Aorta (tissue), 5 donors: ENCODE data around the gene UBE2D4. TPM values are rescaled to one million over a fixed set of nuclear protein-coding genes. Genes with fewer than 3 reads are reported as not detected.
A peak's percentile ranks its signal among the peaks of the same experiment; 100 is the strongest.
"Not testable (repeated sequence)": the region's sequence is repeated elsewhere in the genome, so short reads cannot be mapped to it uniquely, and the experiment has no call there.

Source experiments
- ATAC-seq: fragments of 200-7000 bp; cut with Tn5 transposase; one replicate; pipeline ENCODE4 v1.9.1; 2022; ENCODE audit warnings: moderate library complexity; ENCODE audit not compliant: low FRiP score
- DNase-seq, 2 donors: peaks; one replicate each; pipeline ENCODE4 v3.0.0-alpha.2; 2020
- H3K27ac ChIP-seq, 2 donors: one replicate each; pipeline ENCODE4 v1.5.1; 2013; ENCODE audit warnings: low read length in 2 of 2, mild to moderate bottlenecking in 2 of 2, moderate library complexity in 2 of 2, control low read depth in 1 of 2, inconsistent platforms in 1 of 2, low read depth in 1 of 2
- H3K27me3 ChIP-seq, 2 donors: one replicate each; pipeline ENCODE4 v1.6.1; 2013; ENCODE audit warnings: control low read depth in 1 of 2, low read length in 1 of 2, mild to moderate bottlenecking in 1 of 2, moderate library complexity in 1 of 2; ENCODE audit not compliant: insufficient read depth in 2 of 2, control insufficient read depth in 1 of 2
- H3K36me3 ChIP-seq, 2 donors: one replicate each; pipeline ENCODE4 v1.6.1; 2013; ENCODE audit warnings: control low read depth in 1 of 2, low read length in 1 of 2, mild to moderate bottlenecking in 1 of 2; ENCODE audit not compliant: insufficient read depth in 2 of 2, control insufficient read depth in 1 of 2
- H3K4me1 ChIP-seq, 2 donors: one replicate each; pipeline ENCODE4 v1.6.1; 2013; ENCODE audit warnings: low read length in 2 of 2, control low read depth in 1 of 2, mild to moderate bottlenecking in 1 of 2, moderate library complexity in 1 of 2; ENCODE audit not compliant: insufficient read depth in 2 of 2, control insufficient read depth in 1 of 2
- H3K4me3 ChIP-seq, 2 donors: one replicate each; pipeline ENCODE4 v1.5.1; 2013; ENCODE audit warnings: low read length in 2 of 2, control low read depth in 1 of 2, mild to moderate bottlenecking in 1 of 2
- H3K9me3 ChIP-seq: one replicate; pipeline ENCODE4 v1.6.1; 2013; ENCODE audit warnings: mild to moderate bottlenecking, low read length; ENCODE audit not compliant: control insufficient read depth
- whole genome bisulfite sequencing, 2 donors: extraction: QIAGEN DNeasy Blood & Tissue Kit; methylation state at CpG; one replicate each; pipeline ENCODE4 v1.1.7; 2013; 5-methylcytosine and 5-hydroxymethylcytosine counted together
- intact Hi-C, 2 donors: fragments of 100-400 bp; cut with DNase I; formaldehyde crosslinking; loops; one replicate each; pipeline versions ENCODE4 v1.14.2 to v1.15.0; 2022
- polyA plus RNA-seq, 2 donors: library from polyadenylated mRNA; stranded (reverse); fragments of 200-250 nt; gene quantifications; one replicate each; pipeline ENCODE4 v1.2.3, GENCODE V29; 2013
- total RNA-seq, 2 donors: library from RNA; stranded (reverse); fragmentation: NEBNext Ultra II Directional; extraction: Animal tissue kit (Norgen Biotek cat#: 25700); gene quantifications; one replicate each; pipeline ENCODE4 v1.2.1, GENCODE V29; 2021
- donor health status: healthy with polysubstance abuse.
- donor health status: Bipolar disorder and iron deficiency.
- donor health status: DM: no; HTN: no; CAD: no.
- donor health status: DM: no; HTN: no; CAD: no.
- donor health status: DM: yes; HTN: yes; CAD: no.

Gene UBE2D4
- total and polyA plus RNA-seq, 4 donors: 20.0 to 40.1 (median 21.7) TPM

- H3K4me1 ChIP-seq, H3K9me3 ChIP-seq, H3K27ac ChIP-seq, H3K4me3 ChIP-seq, H3K36me3 ChIP-seq, H3K27me3 ChIP-seq, intact Hi-C loops: not testable (repeated sequence)
- DNase-seq (peak; percentile 75 to 85), ATAC-seq (peak; percentile 74)
- 7 to 19% methylated on average over 22 to 31 of the region's 33 CpGs for WGBS, 2 donors
Measured at GRCh38 chr7:43985904-43986864, 59.9 kb downstream of the UBE2D4 start.

DNA sequence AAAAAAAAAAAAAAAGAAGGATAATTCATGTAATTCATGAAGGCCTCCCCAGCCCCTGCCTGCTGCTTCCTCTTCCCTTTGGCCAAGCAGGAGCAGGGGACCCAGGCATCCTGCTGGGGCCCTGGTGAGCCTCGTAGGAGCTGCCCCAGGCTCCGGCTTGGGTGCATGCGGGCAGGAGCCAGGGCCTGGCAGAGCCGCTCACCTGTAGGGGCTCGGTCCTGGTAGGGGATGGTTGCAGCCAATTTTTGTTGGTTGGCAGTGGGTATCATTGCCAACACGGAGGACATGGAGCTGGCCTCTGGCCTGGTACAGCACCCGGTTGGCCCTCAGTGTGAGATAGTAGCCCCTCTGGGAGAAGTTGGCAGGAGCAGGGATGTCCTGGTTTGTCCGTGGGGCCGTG, 61.2 kb downstream of the UBE2D4 start:
- WGBS, 2 donors: 82 to 89% methylated on average over 6 to 9 of the region's 9 CpGs
- H3K9me3 ChIP-seq, ATAC-seq, H3K4me1 ChIP-seq, DNase-seq, H3K4me3 ChIP-seq, H3K36me3 ChIP-seq, H3K27me3 ChIP-seq, H3K27ac ChIP-seq, intact Hi-C loops: not testable (repeated sequence)

DNA sequence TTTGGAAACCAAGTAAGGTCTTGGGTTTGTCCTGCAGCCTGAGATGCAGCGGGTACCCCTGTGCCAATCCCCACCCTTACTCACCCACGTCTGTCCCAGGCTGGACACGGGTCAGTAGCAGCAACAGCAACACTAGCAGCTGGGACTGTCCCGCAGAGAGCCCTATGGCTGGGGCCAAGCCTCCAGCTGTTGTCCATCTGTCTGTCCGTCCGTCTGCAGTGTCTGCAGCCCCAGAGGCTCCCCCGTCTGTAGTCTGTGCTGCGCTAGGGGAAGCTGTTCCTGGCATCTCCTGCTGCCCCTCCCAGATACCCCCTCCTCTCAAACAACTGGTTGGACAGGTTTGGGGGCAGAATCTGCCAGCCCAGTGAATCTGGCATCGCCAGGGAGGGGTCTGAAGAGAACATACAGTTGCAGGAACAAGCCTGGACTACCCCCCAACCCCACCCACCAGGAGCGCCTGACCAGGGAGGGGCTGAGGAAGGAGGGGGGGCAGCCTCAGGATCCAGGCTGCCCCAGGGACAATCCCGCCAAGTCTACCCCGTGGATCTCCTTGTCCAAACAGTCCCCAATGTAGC, 63.9 kb downstream of the UBE2D4 start:
- DNase-seq, H3K36me3 ChIP-seq, H3K4me3 ChIP-seq, H3K27ac ChIP-seq, H3K9me3 ChIP-seq, H3K4me1 ChIP-seq, ATAC-seq, intact Hi-C loops, H3K27me3 ChIP-seq: not testable (repeated sequence)
- 72 to 83% methylated on average over 12 of the region's 12 CpGs for WGBS, 2 donors

DNA sequence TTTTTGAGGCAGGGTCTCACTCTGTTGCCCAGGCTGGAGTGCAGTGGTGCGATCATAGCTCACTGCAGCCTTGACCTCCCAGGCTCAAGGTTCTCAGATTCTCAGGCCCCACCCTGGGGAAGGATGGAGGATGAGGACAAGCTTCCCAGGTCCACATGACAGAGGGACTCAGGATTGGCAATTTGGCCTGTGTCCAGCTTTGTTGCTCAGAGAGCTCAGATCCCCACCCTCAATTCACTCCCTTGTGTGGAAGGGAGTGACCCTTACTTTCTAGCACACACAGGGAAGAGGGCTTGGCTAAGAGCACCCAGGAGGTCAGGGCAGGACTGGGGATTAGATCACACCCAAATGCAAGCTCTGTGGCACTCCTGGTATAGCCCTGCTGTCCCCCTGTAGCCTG, 64.6 kb downstream of the UBE2D4 start:
- intact Hi-C loops, H3K4me3 ChIP-seq, DNase-seq, H3K27ac ChIP-seq, H3K36me3 ChIP-seq, H3K4me1 ChIP-seq, H3K9me3 ChIP-seq, H3K27me3 ChIP-seq, ATAC-seq: not testable (repeated sequence)
- 95 to 100% methylated on average over 1 of the region's 1 CpG for WGBS, 2 donors

GRCh38 chr7:43992896-43993295, 66.7 kb downstream of the UBE2D4 start:
- H3K27ac ChIP-seq, H3K4me3 ChIP-seq, H3K36me3 ChIP-seq, intact Hi-C loops, ATAC-seq, H3K4me1 ChIP-seq, DNase-seq, H3K27me3 ChIP-seq, H3K9me3 ChIP-seq: not testable (repeated sequence)
- WGBS, 2 donors: 89 to 90% methylated on average over 7 of the region's 7 CpGs

GRCh38 chr7:43994681-43995080, 68.4 kb downstream of the UBE2D4 start:
- WGBS, 2 donors: 94 to 96% methylated on average over 5 to 6 of the region's 6 CpGs
- intact Hi-C loops, H3K36me3 ChIP-seq, H3K4me1 ChIP-seq, H3K27ac ChIP-seq, H3K9me3 ChIP-seq, H3K27me3 ChIP-seq, H3K4me3 ChIP-seq, DNase-seq: not testable (repeated sequence)
- peak; percentile 46 for ATAC-seq

DNA sequence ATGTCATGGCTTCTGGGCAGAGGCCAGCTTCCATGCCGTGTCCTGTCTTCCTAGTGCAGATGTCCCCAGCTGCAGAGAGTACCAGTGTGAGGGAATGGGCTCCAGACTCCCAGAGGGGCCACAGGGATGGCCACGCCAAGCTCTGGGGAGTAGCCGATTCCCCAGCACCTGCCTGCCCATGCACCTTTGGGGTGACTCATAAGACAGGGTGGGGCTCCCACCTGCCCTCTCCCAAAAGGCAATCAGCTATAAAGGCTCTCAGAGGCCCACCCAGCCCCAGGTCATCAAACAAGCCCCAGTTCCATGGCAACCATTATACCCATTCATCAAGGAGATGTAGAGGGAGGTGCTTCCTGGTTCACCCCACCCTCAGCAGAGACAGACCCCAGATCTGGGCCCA, 71.3 kb downstream of the UBE2D4 start, which contains the start of gene SPDYE1:
Gene SPDYE1, plus strand, starts transcription at position 366 of the 400 bp plus-strand sequence. CDS start 2,053 bp downstream, outside the sequence.
- DNase-seq, H3K27me3 ChIP-seq, H3K4me3 ChIP-seq, H3K4me1 ChIP-seq, H3K27ac ChIP-seq, ATAC-seq, H3K9me3 ChIP-seq, H3K36me3 ChIP-seq, intact Hi-C loops: not testable (repeated sequence)
- WGBS, 2 donors: 94 to 100% methylated on average over 3 of the region's 3 CpGs
